HG02763 (cell line): Measurements from ENCODE around the gene SHBG.

Experiments
- ATAC-seq: cut with Tn5 transposase; IDR thresholded peaks from one replicate; pipeline ENCODE4 v1.9.1; 2021; ENCODE audit warnings: mild to moderate bottlenecking, moderate library complexity; ENCODE audit not compliant: unreplicated experiment

SHBG gene

GRCh38 chr17:7646457-7646856 is 16.5 kb downstream of the SHBG start:
- ATAC-seq, result no peak

DNA sequence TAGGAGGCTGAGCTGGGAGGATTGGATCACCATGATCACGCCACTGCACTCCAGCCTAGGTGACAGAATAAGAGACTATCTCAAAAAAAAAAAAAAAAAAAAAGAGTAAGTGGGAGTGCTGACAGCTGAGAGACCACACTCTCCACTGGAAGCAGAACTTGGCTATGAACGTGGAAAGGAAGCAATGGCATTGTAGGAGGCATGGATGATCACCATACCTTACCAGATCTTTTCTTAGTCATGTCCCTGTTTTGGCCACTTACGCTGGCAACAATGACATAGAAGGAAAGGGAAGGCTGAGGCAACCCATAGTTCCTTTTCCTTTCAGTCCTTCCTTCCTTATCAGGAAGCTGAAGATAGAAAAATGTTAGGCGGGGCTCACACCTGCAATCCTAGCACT is 17.1 kb downstream of the SHBG start:
- ATAC-seq, result no peak

DNA sequence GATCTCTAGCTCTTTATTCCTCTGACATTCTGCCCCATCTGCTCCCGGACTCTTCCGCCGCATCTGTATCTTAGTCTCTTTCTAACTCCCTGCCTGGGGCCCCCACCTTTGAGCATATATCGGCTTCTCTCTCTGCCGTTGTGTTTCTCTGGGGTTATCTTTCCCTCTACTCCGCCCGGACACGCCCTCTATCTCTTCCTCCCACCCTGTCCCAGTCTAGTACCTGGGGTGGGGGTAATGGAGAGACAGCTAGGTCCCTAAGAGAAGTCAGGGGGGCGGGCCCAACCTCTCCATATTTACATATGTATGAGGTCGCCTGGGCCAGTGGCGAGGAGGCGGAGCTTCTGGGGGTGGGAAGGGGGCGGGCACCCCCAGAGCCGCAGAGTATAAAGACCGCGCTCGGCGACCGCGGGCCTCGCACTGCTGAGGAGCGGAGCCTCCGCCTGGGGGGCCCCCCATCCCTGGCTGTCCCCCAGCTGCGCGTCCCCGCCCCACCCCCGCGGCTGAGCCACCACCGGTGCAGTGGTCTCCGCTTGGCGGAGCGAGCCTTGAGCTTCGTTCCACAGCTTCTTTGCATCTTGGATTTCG is 20.7 kb downstream of the SHBG start, which contains the start of gene ATP1B2:
Gene ATP1B2 (plus strand): TSS at position 418 of the 588 bp plus-strand sequence. CDS start 593 bp downstream, outside the sequence.
- no peak for ATAC-seq

DNA sequence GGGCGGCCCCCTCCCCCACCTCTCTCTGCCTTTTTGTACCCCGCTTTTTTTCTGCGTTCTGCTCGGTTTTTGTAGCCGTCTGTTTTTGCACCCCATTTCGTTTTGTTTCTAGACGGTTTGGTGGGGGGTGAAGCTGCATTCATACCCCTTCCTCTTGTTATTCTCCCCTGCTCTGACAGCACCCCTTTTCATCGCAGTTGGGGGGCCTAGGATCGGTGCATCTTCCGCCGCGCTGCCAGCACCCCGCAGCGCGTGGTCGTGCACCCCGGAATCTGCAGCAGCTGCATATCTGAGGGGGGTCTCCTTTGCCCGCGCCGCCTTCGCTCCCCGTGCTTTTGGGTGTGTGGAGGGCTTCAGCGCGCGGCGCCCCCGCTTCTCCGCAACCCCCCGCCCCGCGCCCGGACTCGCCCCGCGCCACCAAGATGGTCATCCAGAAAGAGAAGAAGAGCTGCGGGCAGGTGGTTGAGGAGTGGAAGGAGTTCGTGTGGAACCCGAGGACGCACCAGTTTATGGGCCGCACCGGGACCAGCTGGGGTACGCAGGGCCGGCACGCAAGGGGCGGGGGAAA is 21.2 kb downstream of the SHBG start:
- ATAC-seq, result no peak

GRCh38 chr17:7651665-7652387 is 21.9 kb downstream of the SHBG start:
- no peak for ATAC-seq

GRCh38 chr17:7652388-7653356 is 22.7 kb downstream of the SHBG start:
- ATAC-seq, result no peak

- no peak for ATAC-seq
Measured at GRCh38 chr17:7654832-7655540, 25.1 kb downstream of the SHBG start.

DNA sequence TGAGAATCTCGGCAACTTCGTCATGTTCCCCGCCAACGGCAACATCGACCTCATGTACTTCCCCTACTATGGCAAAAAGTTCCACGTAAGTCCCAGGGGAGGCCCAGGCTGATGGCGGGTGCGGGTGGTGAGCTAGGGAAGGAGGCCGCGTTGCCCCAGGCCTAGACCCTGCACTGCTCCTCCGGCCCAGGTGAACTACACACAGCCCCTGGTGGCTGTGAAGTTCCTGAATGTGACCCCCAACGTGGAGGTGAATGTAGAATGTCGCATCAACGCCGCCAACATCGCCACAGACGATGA is 25.6 kb downstream of the SHBG start:
- ATAC-seq, result no peak

DNA sequence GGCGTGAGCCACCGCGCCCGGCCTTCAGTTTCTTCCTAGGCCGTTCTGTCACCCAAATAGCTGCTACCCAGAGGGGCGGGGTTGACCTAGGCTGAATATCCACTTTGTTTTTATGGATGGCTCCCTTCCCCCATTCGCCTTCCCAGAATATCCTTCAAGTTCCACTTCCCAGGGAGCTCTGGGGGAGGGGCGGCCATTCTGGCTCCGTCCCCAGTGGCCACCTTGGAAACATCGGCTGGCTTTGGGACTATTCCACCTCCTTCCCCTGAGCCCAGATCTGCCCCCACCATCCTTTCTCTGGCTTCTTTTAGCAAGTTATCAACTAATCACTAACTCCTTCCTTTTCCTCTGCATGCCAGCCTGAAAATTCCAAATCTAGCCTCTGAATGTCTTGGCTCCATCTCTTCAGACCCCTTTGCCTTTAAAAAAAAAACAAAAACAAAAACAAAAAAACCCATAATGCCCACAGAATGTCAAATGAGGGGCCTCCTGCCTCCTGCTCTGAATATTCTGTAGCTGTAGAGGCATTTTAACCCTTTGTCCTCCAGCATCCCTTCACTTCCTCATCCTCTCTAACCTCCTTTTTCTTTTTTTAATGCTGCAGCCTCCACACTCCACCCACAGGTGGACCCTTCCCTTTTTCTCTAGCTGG is 27.1 kb downstream of the SHBG start:
- no peak for ATAC-seq

DNA sequence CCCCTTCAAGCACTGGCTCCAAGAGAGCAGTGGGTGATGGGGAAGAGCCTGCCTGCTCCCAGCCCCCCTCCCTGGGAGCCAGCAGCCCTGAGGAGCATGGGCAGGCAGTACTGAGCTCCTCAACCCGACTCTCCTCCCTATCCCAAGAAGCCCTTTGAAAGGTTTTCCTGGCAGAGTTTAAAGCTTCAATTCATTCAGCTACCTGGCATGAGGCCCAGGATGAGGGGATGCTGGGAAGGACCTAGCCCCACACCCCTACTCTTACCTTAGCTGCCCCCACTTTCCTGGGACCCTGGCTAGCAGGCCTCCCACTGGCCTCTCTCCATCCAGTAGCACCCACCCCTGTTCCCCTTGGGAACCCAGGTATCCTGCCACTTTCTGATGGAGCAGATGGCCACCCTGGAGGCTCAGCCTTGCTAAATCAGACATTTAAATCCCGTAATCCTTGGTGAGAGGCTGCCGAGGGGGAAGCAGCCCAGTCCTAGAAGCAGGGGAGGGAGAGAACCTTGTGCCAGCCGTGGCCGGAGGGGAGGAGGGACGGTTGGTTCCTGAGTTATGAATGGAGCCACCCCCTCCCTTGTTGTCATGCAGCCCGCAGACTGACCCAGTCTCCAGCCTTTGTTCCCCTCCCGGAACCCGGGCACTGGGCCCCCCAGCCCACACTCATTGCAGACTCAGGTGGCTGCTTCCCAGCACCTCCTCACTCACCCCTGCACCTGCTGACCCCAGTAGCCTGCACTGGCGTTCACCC is 37.9 kb downstream of the SHBG start:
- ATAC-seq, result no peak

DNA sequence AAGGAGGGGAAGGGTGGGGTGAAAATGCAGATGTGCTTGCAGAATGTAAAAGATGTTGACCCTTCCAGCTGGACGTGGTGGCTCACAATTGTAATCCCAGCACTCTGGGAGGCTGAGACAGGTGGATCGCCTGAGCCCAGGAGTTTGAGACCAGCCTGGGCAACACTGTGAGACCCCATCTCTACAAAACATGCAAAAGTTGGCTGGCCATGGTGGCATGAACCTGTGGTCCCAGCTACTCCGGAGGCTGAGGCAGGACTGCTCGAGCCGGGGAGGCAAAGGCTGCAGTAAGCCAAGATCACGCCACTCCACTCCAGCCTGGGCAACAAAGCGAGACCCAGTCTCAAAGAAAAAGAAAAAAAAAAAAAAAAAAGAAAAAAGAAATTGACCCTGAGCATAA is 38.5 kb downstream of the SHBG start:
- ATAC-seq, result no peak

DNA sequence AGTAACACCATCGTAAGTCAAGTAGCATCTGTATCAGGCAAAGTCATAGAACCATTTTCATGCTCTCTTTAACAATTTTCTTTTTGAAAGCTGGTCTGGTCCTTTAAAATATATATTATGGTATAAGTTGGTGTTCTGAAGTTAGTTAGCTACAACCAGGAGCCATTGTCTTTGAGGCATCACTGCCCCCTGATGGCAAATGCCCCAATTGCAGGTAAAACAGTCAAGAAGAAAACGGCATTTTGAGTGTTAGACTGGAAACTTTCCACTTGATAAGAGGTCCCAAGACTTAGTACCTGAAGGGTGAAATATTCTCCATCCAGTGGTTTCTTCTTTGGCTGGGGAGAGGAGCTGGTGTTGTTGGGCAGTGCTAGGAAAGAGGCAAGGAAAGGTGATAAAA is 43.3 kb downstream of the SHBG start:
- no peak for ATAC-seq

GRCh38 chr17:7674934-7675333 is 45.0 kb downstream of the SHBG start:
- ATAC-seq, result no peak

GRCh38 chr17:7676533-7676932 is 46.6 kb downstream of the SHBG start:
- no peak for ATAC-seq

GRCh38 chr17:7677388-7678067 is 47.6 kb downstream of the SHBG start:
- ATAC-seq, result no peak
